ENCODE measurements around the gene WSCD2. TPM values are rescaled to one million over a fixed set of nuclear protein-coding genes. Genes with fewer than 3 reads are reported as not detected.

Gene WSCD2
- polyA plus RNA-seq, 3 donors: not detected

GRCh38 chr12:108260039-108260438 lies 131.0 kb downstream of the WSCD2 start:
- Histone ChIP-seq H3K27me3 (ENCODE audit: control insufficient read depth in 2 of 2, insufficient read depth in 2 of 2, low read length in 2 of 2) (peaks cover 0 to 2% of the 10 kb centered on the region in 2 donors), H3K9me3 (replicated peaks in 1 of 2; ENCODE audit: control insufficient read depth in 1 of 2, insufficient read depth in 1 of 2, low read length in 2 of 2) (peaks cover 11 to 34% of the 10 kb centered on the region in 2 donors), H3K4me3 (replicated peaks in 1 of 3; ENCODE audit: low read depth in 2 of 3, low read length in 3 of 3) (no peak overlapping the region), H3K4me1 (ENCODE audit: control insufficient read depth in 1 of 2, insufficient read depth in 2 of 2, low read length in 2 of 2) (no peaks in the 10 kb centered on the region), H3K36me3 (replicated peaks in 1 of 2; ENCODE audit: control insufficient read depth in 1 of 2, insufficient read depth in 2 of 2, low read length in 2 of 2) (no peaks in the 10 kb centered on the region), H2AFZ (ENCODE audit: insufficient read depth, low read depth, low read length, poor library complexity, severe bottlenecking) (no peak overlapping the region), H4K20me1 (ENCODE audit: insufficient read depth, low read length) (no peaks in the 10 kb centered on the region), H3K9ac (ENCODE audit: insufficient read depth, low read length, poor library complexity, severe bottlenecking) (no peak overlapping the region), H3K79me2 (ENCODE audit: insufficient read depth, low read length) (no peaks in the 10 kb centered on the region), H3K27ac (ENCODE audit: low read depth in 1 of 2, low read length in 2 of 2) (no peak overlapping the region), H3K4me2 (replicated peaks; ENCODE audit: extremely low read depth, low read length, poor library complexity, severe bottlenecking) (no peak overlapping the region)
- WGBS (ENCODE audit: insufficient coverage): no CpG with 5 or more reads among the region's 3 CpGs
- Mint-ChIP-seq H3K4me3 (no peak overlapping the region), H3K4me1 (peaks cover 5% of the 10 kb centered on the region), H3K27me3 (ENCODE audit: low read depth in 3 of 3) (peaks cover 2 to 9% (median 9%) of the 10 kb centered on the region in 3 donors), H3K9me3 (peaks cover 15 to 36% (median 31%) of the 10 kb centered on the region in 7 donors), H3K36me3 (no peaks in the 10 kb centered on the region), H3K27ac (no peak overlapping the region)
- DNase-seq: no peak
- intact Hi-C loops (cut with micrococcal nuclease): no loop called here
- TF ChIP-seq, protein P1, sequence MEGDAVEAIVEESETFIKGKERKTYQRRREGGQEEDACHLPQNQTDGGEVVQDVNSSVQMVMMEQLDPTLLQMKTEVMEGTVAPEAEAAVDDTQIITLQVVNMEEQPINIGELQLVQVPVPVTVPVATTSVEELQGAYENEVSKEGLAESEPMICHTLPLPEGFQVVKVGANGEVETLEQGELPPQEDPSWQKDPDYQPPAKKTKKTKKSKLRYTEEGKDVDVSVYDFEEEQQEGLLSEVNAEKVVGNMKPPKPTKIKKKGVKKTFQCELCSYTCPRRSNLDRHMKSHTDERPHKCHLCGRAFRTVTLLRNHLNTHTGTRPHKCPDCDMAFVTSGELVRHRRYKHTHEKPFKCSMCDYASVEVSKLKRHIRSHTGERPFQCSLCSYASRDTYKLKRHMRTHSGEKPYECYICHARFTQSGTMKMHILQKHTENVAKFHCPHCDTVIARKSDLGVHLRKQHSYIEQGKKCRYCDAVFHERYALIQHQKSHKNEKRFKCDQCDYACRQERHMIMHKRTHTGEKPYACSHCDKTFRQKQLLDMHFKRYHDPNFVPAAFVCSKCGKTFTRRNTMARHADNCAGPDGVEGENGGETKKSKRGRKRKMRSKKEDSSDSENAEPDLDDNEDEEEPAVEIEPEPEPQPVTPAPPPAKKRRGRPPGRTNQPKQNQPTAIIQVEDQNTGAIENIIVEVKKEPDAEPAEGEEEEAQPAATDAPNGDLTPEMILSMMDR (IDR thresholded peaks at IDR 0.05): no peak

DNA sequence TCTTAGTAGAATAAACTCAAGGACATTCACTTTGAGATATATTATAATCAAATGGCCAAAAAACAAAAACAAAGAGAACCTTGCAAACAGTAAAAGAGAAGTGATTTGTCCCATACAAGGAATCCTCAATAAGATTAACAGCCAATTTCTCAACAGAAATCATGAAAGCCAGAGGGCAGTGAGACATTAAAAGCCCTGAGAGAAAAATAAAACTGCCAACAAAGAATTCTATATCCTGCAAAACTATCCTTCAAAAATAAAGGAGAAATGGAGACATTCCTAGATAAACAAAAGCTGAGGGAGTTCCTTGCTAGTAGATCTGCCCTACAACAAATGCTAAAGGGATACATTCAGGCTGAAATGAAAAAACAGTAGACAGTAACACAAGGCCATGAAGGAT lies 131.9 kb downstream of the WSCD2 start:
- DNase-seq: no peak
- Mint-ChIP-seq H3K36me3 (no peaks in the 10 kb centered on the region), H3K27ac (no peak overlapping the region), H3K27me3 (ENCODE audit: low read depth in 3 of 3) (peaks cover 2 to 11% (median 9%) of the 10 kb centered on the region in 3 donors), H3K4me1 (peaks cover 2% of the 10 kb centered on the region), H3K9me3 (peaks cover 15 to 36% (median 31%) of the 10 kb centered on the region in 7 donors), H3K4me3 (no peak overlapping the region)
- H2AFZ ChIP-seq (ENCODE audit: insufficient read depth, low read depth, low read length, poor library complexity, severe bottlenecking): no peak overlapping the region
- no peaks in the 10 kb centered on the region for H4K20me1 ChIP-seq (ENCODE audit: insufficient read depth, low read length)
- peaks cover 11 to 34% of the 10 kb centered on the region in 2 donors for H3K9me3 ChIP-seq (replicated peaks in 1 of 2; ENCODE audit: control insufficient read depth in 1 of 2, insufficient read depth in 1 of 2, low read length in 2 of 2)
- TF ChIP-seq, protein P1 (IDR thresholded peaks at IDR 0.05): no peak
- no peak overlapping the region for H3K9ac ChIP-seq (ENCODE audit: insufficient read depth, low read length, poor library complexity, severe bottlenecking)
- peaks cover 0 to 2% of the 10 kb centered on the region in 2 donors for H3K27me3 ChIP-seq (ENCODE audit: control insufficient read depth in 2 of 2, insufficient read depth in 2 of 2, low read length in 2 of 2)
- H3K36me3 ChIP-seq (replicated peaks in 1 of 2; ENCODE audit: control insufficient read depth in 1 of 2, insufficient read depth in 2 of 2, low read length in 2 of 2): no peaks in the 10 kb centered on the region
- intact Hi-C loops (cut with micrococcal nuclease): no loop called here
- no peak overlapping the region for H3K4me2 ChIP-seq (replicated peaks; ENCODE audit: extremely low read depth, low read length, poor library complexity, severe bottlenecking)
- no peak overlapping the region for H3K4me3 ChIP-seq (replicated peaks in 1 of 3; ENCODE audit: low read depth in 2 of 3, low read length in 3 of 3)
- no peaks in the 10 kb centered on the region for H3K4me1 ChIP-seq (ENCODE audit: control insufficient read depth in 1 of 2, insufficient read depth in 2 of 2, low read length in 2 of 2)
- no peaks in the 10 kb centered on the region for H3K79me2 ChIP-seq (ENCODE audit: insufficient read depth, low read length)
- no peak overlapping the region for H3K27ac ChIP-seq (ENCODE audit: low read depth in 1 of 2, low read length in 2 of 2)
